HL-60 (cell line): ENCODE data around the gene STPG4.

ENCODE experiments used
- GABPA ChIP-seq: IDR thresholded peaks from 2 replicates; pipeline ENCODE4 v1.6.1; 2012; ENCODE audit warnings: low read depth
- POLR2AphosphoS5 ChIP-seq: IDR thresholded peaks from 2 replicates; pipeline ENCODE4 v1.6.1; 2012; ENCODE audit warnings: low read depth
- TF ChIP-seq, protein P1 (sequence below): IDR thresholded peaks from one replicate; pipeline ENCODE4 v1.5.1; 2011; ENCODE audit warnings: low read length, control low read depth, inconsistent platforms; ENCODE audit not compliant: insufficient read depth

DNA sequence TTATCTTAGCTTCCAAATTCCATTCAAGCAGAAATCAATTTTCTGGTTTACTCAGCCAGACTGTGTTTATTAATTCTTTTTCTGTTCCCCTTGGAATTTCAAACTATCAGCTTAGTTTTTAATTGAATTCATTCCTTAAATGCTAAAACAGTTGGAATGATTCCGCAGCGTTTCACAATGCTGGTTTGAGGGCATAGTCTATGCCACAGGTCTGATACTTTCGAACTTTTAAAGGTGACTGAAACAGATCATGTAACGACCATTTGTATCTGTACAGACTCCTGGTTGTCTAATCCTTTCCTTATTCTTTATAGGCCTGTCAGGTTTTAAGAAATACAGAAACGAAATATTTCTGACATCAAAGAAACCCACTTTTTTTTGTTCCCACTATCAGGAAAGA is 45.4 kb downstream of the STPG4 start:
- no peak for TF ChIP-seq POLR2AphosphoS5
- TF ChIP-seq, protein P1, sequence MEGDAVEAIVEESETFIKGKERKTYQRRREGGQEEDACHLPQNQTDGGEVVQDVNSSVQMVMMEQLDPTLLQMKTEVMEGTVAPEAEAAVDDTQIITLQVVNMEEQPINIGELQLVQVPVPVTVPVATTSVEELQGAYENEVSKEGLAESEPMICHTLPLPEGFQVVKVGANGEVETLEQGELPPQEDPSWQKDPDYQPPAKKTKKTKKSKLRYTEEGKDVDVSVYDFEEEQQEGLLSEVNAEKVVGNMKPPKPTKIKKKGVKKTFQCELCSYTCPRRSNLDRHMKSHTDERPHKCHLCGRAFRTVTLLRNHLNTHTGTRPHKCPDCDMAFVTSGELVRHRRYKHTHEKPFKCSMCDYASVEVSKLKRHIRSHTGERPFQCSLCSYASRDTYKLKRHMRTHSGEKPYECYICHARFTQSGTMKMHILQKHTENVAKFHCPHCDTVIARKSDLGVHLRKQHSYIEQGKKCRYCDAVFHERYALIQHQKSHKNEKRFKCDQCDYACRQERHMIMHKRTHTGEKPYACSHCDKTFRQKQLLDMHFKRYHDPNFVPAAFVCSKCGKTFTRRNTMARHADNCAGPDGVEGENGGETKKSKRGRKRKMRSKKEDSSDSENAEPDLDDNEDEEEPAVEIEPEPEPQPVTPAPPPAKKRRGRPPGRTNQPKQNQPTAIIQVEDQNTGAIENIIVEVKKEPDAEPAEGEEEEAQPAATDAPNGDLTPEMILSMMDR: no peak
- no peak for TF ChIP-seq GABPA
